ENCODE data around the gene TMPRSS13. TPM values are rescaled to one million over a fixed set of nuclear protein-coding genes. Genes with fewer than 3 reads are reported as not detected.
"Not testable (repeated sequence)": the region's sequence is repeated elsewhere in the genome, so short reads cannot be mapped to it uniquely, and the experiment has no call there.

TMPRSS13 gene
- total RNA-seq: not detected in 2 replicates
- long read RNA-seq: 0 reads

- H3K4me1 Mint-ChIP-seq (ENCODE audit: unreplicated experiment): no peaks in the 10 kb centered on the region
- no peaks in the 10 kb centered on the region for H3K36me3 Mint-ChIP-seq (ENCODE audit: unreplicated experiment)
- H3K27ac Mint-ChIP-seq (ENCODE audit: unreplicated experiment): no peak within 1 kb of the TSS
- no peaks in the 10 kb centered on the region for H3K9me3 Mint-ChIP-seq (ENCODE audit: unreplicated experiment)
- DNase-seq (ENCODE audit: extremely low spot score, unreplicated experiment): no peak
- TF ChIP-seq, protein P1, sequence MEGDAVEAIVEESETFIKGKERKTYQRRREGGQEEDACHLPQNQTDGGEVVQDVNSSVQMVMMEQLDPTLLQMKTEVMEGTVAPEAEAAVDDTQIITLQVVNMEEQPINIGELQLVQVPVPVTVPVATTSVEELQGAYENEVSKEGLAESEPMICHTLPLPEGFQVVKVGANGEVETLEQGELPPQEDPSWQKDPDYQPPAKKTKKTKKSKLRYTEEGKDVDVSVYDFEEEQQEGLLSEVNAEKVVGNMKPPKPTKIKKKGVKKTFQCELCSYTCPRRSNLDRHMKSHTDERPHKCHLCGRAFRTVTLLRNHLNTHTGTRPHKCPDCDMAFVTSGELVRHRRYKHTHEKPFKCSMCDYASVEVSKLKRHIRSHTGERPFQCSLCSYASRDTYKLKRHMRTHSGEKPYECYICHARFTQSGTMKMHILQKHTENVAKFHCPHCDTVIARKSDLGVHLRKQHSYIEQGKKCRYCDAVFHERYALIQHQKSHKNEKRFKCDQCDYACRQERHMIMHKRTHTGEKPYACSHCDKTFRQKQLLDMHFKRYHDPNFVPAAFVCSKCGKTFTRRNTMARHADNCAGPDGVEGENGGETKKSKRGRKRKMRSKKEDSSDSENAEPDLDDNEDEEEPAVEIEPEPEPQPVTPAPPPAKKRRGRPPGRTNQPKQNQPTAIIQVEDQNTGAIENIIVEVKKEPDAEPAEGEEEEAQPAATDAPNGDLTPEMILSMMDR (IDR thresholded peaks at IDR 0.05): no peak
- H3K4me3 Mint-ChIP-seq (ENCODE audit: unreplicated experiment): no peak within 1 kb of the TSS
- peaks cover 29% of the 10 kb centered on the region for H3K27me3 Mint-ChIP-seq (ENCODE audit: unreplicated experiment)
Observed at GRCh38 chr11:117929142-117929915, at the start of gene TMPRSS13. Gene TMPRSS13, minus strand, starts transcription at chr11:117929402. Its CDS starts 95 bp downstream, at chr11:117929307.

DNA sequence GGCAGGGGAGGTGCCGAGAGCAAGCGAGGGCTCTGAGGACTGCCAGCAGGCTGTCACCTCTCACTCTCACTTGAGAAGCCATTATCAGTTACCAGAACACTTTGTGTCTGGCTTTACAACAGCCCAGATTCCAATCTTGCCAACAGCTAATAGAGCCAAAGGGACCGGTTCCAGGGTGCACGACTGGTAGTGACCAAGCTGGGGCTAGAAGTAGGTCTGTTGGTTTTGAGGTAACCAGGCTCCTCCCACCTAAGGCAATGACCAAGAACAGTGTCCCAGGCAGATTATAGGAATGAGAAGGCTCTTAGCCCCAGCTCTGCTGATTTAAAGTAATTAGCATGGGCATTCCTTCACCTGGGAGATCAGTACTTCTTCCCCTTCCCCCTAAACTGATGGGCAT, 49.8 kb upstream of the TMPRSS13 start:
- Mint-ChIP-seq H3K4me1 (ENCODE audit: unreplicated experiment) (no peaks in the 10 kb centered on the region), H3K36me3 (ENCODE audit: unreplicated experiment) (no peaks in the 10 kb centered on the region), H3K27ac (ENCODE audit: unreplicated experiment) (no peak overlapping the region), H3K9me3 (ENCODE audit: unreplicated experiment) (no peaks in the 10 kb centered on the region), H3K4me3 (ENCODE audit: unreplicated experiment) (no peak overlapping the region), H3K27me3 (ENCODE audit: unreplicated experiment) (peaks cover 29% of the 10 kb centered on the region)
- no peak for DNase-seq (ENCODE audit: extremely low spot score, unreplicated experiment)
- TF ChIP-seq, protein P1 (IDR thresholded peaks at IDR 0.05): no peak

- not testable (repeated sequence) for H3K36me3 Mint-ChIP-seq (ENCODE audit: unreplicated experiment); H3K4me3 Mint-ChIP-seq (ENCODE audit: unreplicated experiment); H3K4me1 Mint-ChIP-seq (ENCODE audit: unreplicated experiment); H3K27ac Mint-ChIP-seq (ENCODE audit: unreplicated experiment); H3K9me3 Mint-ChIP-seq (ENCODE audit: unreplicated experiment)
- DNase-seq (ENCODE audit: extremely low spot score, unreplicated experiment): peak; percentile 77
- peaks cover 23% of the 10 kb centered on the region for H3K27me3 Mint-ChIP-seq (ENCODE audit: unreplicated experiment)
Observed at GRCh38 chr11:117978291-117978910, 49.2 kb upstream of the TMPRSS13 start.

- H3K27me3 Mint-ChIP-seq (ENCODE audit: unreplicated experiment): peaks cover 23% of the 10 kb centered on the region
- peak; percentile 66 for DNase-seq (ENCODE audit: extremely low spot score, unreplicated experiment)
- not testable (repeated sequence) for H3K4me1 Mint-ChIP-seq (ENCODE audit: unreplicated experiment); H3K4me3 Mint-ChIP-seq (ENCODE audit: unreplicated experiment); H3K9me3 Mint-ChIP-seq (ENCODE audit: unreplicated experiment); H3K36me3 Mint-ChIP-seq (ENCODE audit: unreplicated experiment); H3K27ac Mint-ChIP-seq (ENCODE audit: unreplicated experiment)
Observed at GRCh38 chr11:117977612-117978264, 48.5 kb upstream of the TMPRSS13 start.

- H3K27me3 Mint-ChIP-seq (ENCODE audit: unreplicated experiment): peaks cover 21% of the 10 kb centered on the region
- no peaks in the 10 kb centered on the region for H3K9me3 Mint-ChIP-seq (ENCODE audit: unreplicated experiment)
- no peak overlapping the region for H3K4me3 Mint-ChIP-seq (ENCODE audit: unreplicated experiment)
- DNase-seq (ENCODE audit: extremely low spot score, unreplicated experiment): peak; percentile 21
- TF ChIP-seq, protein P1 (IDR thresholded peaks at IDR 0.05): no peak
- peaks cover 2% of the 10 kb centered on the region for H3K4me1 Mint-ChIP-seq (ENCODE audit: unreplicated experiment)
- H3K36me3 Mint-ChIP-seq (ENCODE audit: unreplicated experiment): no peaks in the 10 kb centered on the region
- H3K27ac Mint-ChIP-seq (ENCODE audit: unreplicated experiment): no peak overlapping the region
Observed at GRCh38 chr11:117977029-117977428, 47.8 kb upstream of the TMPRSS13 start.

DNA sequence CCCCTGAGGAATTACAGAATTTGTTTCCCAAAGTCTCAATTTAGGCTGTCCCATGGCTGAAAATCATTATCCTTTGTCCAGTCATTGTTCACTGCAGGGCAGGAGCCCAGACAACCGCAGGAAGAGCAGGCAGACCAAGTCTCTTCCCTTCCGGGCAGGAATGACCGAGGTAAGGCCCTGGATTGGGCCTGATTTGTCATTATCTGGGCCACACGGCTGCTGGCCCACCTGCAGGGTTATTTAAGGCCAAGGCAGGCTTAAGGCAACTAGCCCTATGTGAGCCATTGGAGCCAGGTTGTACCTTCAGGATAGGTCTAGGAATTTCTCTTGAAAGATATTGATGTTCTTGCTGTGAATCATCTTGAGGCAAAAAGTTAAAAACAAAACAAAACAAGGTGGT, 47.2 kb upstream of the TMPRSS13 start:
- no peaks in the 10 kb centered on the region for H3K36me3 Mint-ChIP-seq (ENCODE audit: unreplicated experiment)
- H3K4me3 Mint-ChIP-seq (ENCODE audit: unreplicated experiment): no peak overlapping the region
- H3K27ac Mint-ChIP-seq (ENCODE audit: unreplicated experiment): no peak overlapping the region
- TF ChIP-seq, protein P1 (IDR thresholded peaks at IDR 0.05): no peak
- no peaks in the 10 kb centered on the region for H3K9me3 Mint-ChIP-seq (ENCODE audit: unreplicated experiment)
- H3K27me3 Mint-ChIP-seq (ENCODE audit: unreplicated experiment): peaks cover 15% of the 10 kb centered on the region
- peaks cover 2% of the 10 kb centered on the region for H3K4me1 Mint-ChIP-seq (ENCODE audit: unreplicated experiment)
- DNase-seq (ENCODE audit: extremely low spot score, unreplicated experiment): peak; percentile 44

All from osteocyte (in vitro differentiated cells).